Measurements from ENCODE around the gene ACR.
"Not testable (repeated sequence)": the region's sequence is repeated elsewhere in the genome, so short reads cannot be mapped to it uniquely, and the experiment has no call there.

ACR gene

DNA sequence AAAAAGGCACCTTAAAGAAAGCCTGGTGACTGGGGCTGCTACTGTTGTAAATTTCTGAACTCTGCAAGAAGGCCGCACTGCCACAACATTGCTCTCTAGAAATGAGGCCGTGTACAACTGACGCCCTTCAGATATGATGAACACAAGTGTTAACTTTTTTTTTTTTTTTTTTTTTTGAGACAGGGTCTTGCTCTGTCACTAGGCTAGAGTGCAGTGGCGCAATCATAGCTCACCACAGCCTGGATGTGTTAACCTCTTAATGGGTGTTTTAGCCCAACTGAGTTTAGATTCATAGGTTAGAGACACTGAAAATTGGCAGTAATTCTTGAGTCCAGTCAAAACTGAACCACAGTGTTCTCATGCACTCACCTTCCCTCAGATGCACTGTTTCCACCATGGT, 42.2 kb downstream of the ACR start:
- DNase-seq (ENCODE audit: low read depth), result not testable (repeated sequence)

- DNase-seq (ENCODE audit: low read depth), result not testable (repeated sequence)
Observed at GRCh38 chr22:50782253-50782652, 44.2 kb downstream of the ACR start.

DNA sequence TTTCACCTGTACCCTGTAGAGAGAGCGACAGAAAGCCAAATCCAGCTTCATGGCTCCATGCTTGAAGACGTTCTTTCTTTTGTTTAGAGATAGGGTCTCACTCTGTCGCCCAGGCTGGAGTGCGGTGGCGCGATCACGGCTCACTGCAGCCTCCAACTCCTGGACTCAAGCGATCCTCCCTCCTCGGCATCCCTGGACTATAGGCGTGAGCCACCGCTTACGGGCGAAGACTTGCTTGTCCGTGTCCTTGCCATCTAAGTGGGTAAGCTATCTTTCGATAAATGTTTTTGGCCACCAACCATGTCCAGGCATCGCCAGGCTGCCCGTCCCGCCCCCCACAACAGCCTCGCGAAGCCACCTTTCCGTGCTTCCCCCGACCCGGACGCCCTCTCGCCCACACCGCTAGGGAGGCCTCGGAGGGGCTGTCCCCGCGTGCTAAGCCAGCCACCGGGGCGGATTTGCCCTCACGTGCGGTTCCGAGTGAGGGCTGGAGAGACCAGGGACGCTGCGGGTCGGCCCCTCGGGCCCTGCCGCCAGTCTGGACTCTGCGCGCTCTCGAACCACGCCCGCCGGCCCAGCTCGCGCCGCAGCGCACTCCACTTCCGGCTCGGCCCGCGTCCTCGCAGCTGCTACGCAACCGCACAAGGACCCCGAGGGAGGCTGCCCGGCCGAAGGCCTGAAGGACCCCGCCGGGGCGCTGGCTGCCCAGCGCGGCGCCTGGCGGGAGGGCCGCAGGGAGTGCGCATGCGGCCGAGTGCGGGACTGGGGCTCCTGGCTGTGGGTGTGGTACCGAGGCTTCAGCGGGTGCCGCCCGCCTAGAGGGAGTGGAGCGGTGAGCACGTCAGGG, 45.3 kb downstream of the ACR start, which contains the start of gene RABL2B:
Gene RABL2B (minus strand): TSS at position 604 of the 847 bp plus-strand sequence. CDS start 1,342 bp downstream, outside the sequence.
- DNase-seq (ENCODE audit: low read depth), result peak; percentile 84

DNA sequence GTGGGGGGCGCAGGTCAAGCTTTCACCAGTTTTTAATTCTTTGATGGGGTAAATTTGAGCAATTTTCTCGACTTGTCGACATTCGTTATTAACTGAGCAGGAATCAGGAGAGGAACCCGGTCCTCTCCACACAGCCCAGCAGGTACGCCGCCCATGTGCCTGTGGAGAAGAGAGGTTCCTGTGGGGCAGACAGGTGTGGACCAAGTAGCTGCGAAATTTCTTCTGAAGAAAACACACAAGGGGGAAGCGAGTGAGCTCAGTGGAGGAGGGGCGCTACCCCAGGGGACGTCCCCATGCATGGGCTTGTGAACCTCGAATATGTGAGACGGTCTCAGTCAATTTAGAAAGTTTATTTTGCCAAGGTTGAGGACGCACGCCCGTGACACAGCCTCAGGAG, 45.9 kb downstream of the ACR start:
- not testable (repeated sequence) for DNase-seq (ENCODE audit: low read depth)

DNA sequence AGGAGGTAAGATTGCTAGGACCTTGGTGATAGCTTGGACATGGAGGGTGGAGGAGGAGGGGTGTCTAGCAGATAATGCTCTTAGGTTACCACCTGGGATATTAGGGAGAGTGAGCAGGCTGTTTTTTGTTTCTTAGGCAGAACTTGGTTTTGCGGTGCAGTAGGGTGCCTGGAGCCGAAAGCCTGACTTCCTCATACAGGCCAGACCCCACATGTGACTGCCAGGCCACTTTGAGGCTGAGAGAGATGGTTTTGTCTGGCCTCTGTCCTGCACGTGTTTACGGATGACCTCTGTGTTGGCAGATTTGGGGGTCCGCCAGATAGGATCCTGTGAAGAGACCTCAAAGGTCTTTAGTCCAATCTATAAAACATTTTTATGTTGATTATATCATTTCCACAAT, 47.3 kb downstream of the ACR start:
- not testable (repeated sequence) for DNase-seq (ENCODE audit: low read depth)

DNA sequence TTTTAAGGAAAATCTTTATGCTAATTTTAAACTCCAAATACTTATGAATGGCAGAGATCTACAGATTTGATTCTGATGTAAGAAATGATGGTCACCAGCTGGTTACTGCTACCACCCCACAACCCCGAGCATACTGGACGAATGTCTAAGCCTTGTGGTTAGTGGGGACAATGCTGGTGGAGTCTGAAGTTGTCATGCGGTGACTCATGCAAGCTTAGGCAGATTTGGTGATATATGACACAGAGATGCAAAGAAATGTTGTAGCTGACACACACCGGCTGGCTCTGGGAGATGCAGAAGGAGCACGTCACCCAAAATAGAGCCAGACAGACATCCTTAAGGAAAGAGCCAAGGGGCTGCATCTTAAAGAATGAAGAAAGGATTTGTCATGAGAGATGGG, 48.9 kb downstream of the ACR start:
- not testable (repeated sequence) for DNase-seq (ENCODE audit: low read depth)
